ENCODE results near the gene KIAA1755.

KIAA1755 gene

DNA sequence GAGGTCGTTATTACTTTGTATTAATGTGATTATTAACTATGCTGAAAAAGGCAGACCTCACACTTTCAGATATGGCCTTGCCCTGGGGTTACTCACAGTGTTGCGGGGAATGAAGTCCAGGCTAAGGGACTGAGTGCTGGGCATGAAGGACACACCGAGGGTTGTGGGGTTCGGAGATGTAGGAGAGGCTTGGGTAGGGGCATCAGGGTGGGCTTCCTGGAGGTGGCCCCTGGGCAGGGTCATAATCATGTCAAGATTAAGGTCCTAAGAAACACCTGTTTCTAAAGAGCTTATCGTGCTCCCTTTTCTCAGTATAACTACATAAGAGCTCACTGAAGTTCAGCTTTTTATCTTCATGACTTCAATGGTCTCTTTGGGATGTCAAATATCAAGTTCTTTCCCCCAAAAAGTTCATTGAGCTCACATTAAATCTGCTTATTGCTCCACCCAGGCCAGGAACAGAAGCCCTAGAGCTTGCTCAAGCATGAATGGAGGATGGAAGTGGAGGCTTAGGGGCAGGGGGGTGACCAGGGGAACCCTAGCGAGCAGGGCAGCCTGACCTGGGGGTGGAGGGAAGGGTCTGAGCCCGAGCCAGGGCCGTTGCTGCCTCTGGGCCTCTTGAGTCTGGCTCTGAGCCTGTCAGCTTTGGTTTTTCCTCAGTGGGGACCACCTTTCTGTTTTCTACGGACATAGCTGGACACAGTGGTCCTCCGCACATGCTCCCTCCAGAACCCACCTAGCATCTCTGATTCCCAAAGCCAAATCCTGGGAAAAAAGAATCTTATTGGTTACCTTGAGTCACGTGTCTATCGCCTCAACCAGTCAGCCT lies 58.2 kb downstream of the KIAA1755 start:
- no peak for DNase-seq

DNA sequence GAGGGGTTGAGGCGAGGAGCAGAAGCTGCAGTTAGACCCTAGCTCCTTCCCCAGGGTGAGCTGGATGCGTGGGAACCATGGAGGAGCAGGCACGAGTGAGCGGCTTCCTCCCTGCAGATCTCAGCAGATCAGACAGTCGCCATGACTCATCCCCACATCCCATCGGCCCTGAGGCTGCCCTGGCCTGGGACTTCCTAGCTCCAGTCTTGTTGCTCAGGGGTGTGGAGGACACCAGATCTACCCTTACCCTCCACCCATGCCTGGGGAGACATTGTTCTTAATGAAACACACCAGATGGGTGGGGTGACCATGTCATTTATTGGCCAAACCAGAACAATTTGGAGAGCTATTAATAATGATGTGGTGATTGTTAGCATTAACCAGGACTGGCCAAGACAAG lies 59.2 kb downstream of the KIAA1755 start:
- no peak for DNase-seq

DNA sequence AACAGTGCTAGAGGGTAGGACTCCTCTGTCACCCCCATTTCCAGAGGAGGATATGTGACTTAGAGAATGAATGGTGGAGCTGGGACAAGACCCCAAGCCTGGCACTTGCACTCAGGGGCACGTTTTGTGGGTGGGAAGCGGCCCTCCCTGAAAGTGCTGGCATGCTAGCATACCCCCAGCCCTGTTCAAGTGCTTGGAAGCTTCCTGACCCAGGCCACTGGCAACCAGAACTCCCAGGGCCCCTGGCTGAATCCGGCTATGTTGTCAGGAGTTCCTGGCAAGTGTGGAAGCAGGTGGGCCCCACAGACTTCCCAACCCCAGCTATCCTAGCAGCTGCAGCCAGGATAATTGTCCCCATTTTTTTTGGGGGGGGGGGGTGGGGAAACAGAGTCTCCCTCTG lies 59.9 kb downstream of the KIAA1755 start:
- DNase-seq = no peak

DNA sequence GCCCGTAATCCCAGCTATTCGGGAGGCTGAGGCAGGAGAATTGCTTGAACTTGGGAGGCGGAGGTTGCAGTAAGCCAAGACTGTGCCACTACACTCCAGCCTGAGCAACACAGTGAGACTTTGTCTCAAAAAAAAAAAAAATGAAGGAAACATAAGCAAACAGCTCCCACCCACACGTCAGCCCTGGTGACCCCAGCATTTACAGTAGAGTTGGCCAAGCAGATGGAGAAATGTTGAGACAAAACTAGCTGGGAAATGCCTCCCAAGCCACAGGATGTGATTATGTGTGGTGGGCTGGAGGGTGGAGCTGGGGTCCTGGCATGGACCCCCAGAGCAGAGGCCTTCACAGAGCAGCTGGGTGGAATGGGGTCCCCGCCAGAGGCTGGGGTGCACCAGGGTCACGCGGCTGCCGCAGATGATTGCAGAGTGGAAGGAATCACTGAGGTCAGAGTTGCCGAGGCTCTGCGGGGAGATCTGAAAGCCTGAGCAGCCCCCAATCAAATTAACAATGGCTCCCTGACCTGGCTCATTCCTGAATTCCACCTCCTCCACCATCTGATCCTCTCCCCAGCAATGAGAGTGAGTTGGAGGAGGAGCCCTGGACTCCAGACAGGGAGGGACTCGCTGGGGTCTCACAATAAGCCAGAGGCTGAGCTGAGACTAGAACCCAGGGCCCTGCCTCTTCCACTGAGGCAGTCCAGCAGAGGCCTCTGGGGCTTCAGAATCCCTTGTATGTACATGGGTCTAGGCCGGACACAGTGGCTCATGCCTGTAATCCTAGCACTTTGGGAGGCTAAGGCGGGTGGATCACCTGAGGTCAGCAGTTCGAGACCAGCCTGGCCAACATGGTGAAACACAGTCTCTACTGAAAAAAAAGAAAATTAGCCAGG lies 60.8 kb downstream of the KIAA1755 start:
- DNase-seq = no peak

DNA sequence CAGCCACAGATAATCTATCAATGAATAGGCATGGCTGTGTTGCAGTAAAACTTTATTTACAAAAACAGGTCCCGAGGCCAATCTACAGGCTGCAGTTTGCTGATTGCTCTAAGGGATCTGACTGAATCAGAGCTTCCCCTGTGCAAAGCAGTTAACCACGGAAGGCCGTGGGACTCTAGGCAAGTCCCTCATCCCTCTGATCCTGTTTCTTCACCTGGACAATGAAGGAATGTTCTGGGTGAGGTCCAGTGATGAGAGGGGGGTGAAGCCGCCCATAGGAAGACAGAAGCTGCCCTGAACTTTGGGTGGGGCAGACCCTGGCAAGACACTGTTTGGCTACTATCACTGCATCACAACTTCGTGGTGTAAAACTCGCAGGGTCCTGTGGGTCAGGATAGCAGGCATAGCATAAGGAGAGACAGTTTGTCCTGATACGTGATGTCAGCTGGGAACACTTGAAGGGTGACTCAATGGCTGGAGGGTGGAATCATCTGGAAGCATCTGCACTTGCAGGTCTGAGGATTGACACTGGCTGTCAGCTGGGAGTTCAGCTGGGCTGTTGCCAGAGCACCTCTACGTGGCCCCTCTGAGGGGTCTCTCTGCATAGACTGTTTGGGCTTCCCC lies 62.2 kb downstream of the KIAA1755 start:
- no peak for DNase-seq

- no peak for DNase-seq
Observed at GRCh38 chr20:38197619-38198018, 62.9 kb downstream of the KIAA1755 start.

DNA sequence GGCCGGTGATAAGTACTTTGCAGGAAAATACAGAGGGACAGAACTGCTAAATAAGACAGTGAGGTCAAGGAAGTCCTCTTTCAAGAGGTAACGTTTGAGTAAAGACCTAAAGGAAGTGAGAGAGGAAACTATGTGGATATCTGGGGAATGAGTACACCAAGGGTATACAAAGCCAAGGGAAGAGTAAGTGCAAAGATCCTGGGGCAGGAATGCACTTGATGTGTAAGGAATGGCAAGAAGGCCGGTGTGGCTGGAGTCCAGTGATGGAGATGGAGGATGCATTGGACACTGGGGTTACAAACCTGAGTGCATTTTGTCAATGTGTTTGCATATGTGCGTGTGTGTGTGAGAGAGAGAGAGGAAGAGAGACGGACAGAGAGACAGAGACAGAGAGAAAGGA lies 63.3 kb downstream of the KIAA1755 start:
- DNase-seq = no peak

DNA sequence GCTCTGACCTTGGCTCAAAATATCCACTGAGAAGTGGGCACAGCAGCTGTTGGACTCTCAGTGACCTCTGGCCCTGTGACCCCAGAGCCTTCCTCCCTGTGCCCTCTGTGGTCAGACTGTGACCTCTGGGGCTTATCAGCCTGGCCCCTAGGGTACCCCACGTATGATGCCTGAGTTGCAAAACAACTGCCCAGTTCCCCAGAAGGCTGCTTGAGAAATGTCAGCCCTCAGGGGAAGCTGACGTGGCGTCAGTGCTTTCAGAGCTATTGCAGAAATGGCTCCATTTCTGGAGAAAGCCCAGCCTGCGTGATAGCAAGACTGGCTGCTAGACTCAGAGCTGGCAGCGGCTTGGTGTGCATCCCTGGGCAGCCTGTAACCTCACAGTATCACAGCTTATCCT lies 63.9 kb downstream of the KIAA1755 start:
- no peak for DNase-seq

- no peak for DNase-seq
Observed at GRCh38 chr20:38196076-38196475, 64.5 kb downstream of the KIAA1755 start.

GRCh38 chr20:38195521-38195920 lies 65.0 kb downstream of the KIAA1755 start:
- no peak for DNase-seq

DNA sequence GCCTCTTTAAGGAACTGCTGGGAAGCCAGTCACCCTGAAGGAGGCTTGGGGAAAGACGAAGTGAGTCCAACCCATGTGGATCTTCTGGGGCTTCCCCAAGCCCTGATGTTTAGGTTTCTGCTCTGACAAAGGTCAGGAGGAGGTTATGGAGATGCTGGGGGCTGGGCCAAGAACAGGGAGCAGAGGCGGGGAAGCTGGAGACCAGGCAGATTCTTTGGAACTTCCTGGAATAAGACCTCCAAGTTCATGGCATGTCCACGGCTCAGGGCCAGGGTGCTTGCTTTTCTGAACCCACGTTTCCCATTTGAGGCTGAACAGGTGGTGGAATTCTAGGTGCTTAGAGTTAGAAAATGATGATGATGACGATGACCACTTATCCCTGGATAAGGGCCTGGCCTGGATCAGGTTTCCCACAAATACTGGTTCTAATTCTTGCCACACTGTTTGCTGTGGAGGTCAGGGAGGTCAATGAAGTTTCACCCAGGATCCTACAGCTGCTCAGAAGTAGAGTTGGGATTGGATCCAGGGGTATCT lies 65.5 kb downstream of the KIAA1755 start:
- no peak for DNase-seq

- DNase-seq = no peak
Observed at GRCh38 chr20:38193586-38194105, 66.9 kb downstream of the KIAA1755 start.

DNA sequence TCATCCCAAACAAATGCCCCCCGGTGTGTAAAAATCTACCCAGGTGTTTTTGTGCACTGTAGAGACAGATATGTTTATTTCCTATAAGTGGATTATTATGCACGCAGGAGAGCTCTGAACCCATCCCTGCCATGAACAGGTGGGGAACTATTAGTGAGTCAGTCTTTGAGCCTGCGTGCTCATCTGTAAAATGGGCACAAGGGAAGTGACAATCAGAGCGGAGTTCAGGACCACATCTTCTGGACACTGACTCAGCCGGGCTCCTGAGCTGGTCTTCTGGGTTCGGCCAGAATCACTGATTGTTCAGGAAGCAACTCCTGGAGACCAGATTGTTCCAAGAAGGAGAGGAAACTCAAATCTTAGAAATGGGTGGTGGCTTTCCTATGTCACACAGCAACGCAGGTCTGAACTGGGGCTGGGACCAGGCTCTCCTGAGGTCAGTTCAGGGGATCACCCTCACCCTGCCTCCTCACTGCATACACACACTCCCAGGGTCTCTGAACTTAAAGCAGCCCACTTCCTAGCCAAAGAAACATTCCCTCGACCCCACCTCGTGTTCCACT lies 68.1 kb downstream of the KIAA1755 start:
- DNase-seq = no peak

GRCh38 chr20:38191654-38192053 lies 68.9 kb downstream of the KIAA1755 start:
- no peak for DNase-seq

- DNase-seq = no peak
Observed at GRCh38 chr20:38190936-38191371, 69.6 kb downstream of the KIAA1755 start.

GRCh38 chr20:38190166-38190565 lies 70.4 kb downstream of the KIAA1755 start:
- no peak for DNase-seq

GRCh38 chr20:38187517-38187916 lies 73.0 kb downstream of the KIAA1755 start:
- DNase-seq = no peak

GRCh38 chr20:38186788-38187221 lies 73.7 kb downstream of the KIAA1755 start:
- no peak for DNase-seq

- DNase-seq = no peak
Observed at GRCh38 chr20:38184101-38184500, 76.4 kb downstream of the KIAA1755 start.

DNA sequence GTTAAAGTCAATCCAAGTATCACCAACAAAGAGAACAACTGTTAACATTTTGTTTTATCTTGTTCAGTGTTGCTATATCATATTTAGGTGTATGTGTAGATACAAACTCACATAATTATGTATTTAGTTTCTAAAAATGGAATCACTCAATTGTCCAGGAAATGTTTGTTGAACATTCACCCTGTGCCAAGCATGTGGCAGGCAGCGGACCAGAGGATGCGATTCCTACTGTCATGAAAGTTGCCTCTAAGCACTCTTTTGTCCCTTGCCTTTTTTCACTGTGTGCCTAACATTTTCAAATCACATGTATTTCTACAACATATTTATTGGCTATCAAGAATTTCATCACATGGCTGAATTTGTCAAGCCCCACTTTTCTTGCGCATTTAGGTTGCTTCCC lies 78.6 kb downstream of the KIAA1755 start:
- DNase-seq = no peak

GRCh38 chr20:38181207-38181801 lies 79.2 kb downstream of the KIAA1755 start:
- DNase-seq = no peak

- DNase-seq = no peak
Observed at GRCh38 chr20:38180781-38181180, 79.8 kb downstream of the KIAA1755 start.
